IMR-90 (cell line): ENCODE results near the gene ACVRL1. TPM values are rescaled to one million over a fixed set of nuclear protein-coding genes. Genes with fewer than 3 reads are reported as not detected.

Source experiments
- ATAC-seq: fragments of 200-7000 bp; cut with Tn5 transposase; 2 replicates; pipeline ENCODE4 v1.9.1; 2020; ENCODE audit warnings: low read depth, mild to moderate bottlenecking, moderate library complexity
- BruUV-seq: library from RNA; stranded (reverse); fragments of 400-500 nt; replicated peaks from 2 replicates; lab custom pipeline; 2021; lab: Mats Ljungman, UMichigan
- CTCF ChIA-PET: fragments of 300-600 bp; formaldehyde crosslinking; extraction: SDS; loops from one replicate; lab custom pipeline; 2021; ENCODE audit warnings: antibody characterized with exemption; lab: Yijun Ruan, JAX
- POLR2A ChIA-PET: fragments of 300-600 bp; sonication (Branson Sonifier 250); formaldehyde crosslinking; loops from one replicate; lab custom pipeline; 2022; ENCODE audit warnings: antibody characterized with exemption; ENCODE audit not compliant: unreplicated experiment; lab: Charles Lee
- DNase-seq: peaks from one replicate; pipeline ENCODE4 v3.0.0; 2013
- H2AFZ ChIP-seq: replicated peaks from 2 replicates; pipeline ENCODE3; 2013; ENCODE audit warnings: low read length, mild to moderate bottlenecking; ENCODE audit not compliant: poor library complexity
- H2AK5ac ChIP-seq: 2 replicates; pipeline ENCODE4 v1.6.1; 2013; ENCODE audit warnings: low read depth, low read length, inconsistent platforms
- H2AK9ac ChIP-seq: replicated peaks from 2 replicates; pipeline ENCODE3; 2013; ENCODE audit warnings: mild to moderate bottlenecking, low read depth, low read length, moderate library complexity; ENCODE audit not compliant: poor library complexity
- H2BK120ac ChIP-seq: 2 replicates; pipeline ENCODE4 v1.6.1; 2013; ENCODE audit warnings: low read depth, low read length, inconsistent platforms
- H2BK15ac ChIP-seq: 3 replicates; pipeline ENCODE4 v1.6.1; 2013; ENCODE audit warnings: low read depth, low read length, inconsistent platforms
- H2BK20ac ChIP-seq: 2 replicates; pipeline ENCODE4 v1.6.1; 2013; ENCODE audit warnings: low read depth, mild to moderate bottlenecking, inconsistent platforms, low read length, moderate library complexity
- H2BK5ac ChIP-seq: 2 replicates; pipeline ENCODE4 v1.6.1; 2013; ENCODE audit warnings: mild to moderate bottlenecking, low read depth, low read length, inconsistent platforms; ENCODE audit not compliant: poor library complexity, severe bottlenecking
- H3K14ac ChIP-seq: replicated peaks from 2 replicates; pipeline ENCODE4 v1.6.1; 2013; ENCODE audit warnings: low read depth, low read length, inconsistent platforms
- H3K18ac ChIP-seq: 2 replicates; pipeline ENCODE4 v1.6.1; 2013; ENCODE audit warnings: low read depth, low read length, control low read depth
- H3K23ac ChIP-seq: 2 replicates; pipeline ENCODE4 v1.6.1; 2013; ENCODE audit warnings: low read depth, low read length, inconsistent platforms
- H3K27ac ChIP-seq: 2 replicates; pipeline ENCODE4 v1.5.1; 2013; ENCODE audit warnings: mild to moderate bottlenecking, control low read depth, low read length; ENCODE audit not compliant: insufficient read depth
- H3K27me3 ChIP-seq: 2 replicates; pipeline ENCODE4 v1.6.1; 2013; ENCODE audit warnings: low read length; ENCODE audit not compliant: control insufficient read depth, insufficient read depth
- H3K36me3 ChIP-seq: 2 replicates; pipeline ENCODE4 v1.6.1; 2013; ENCODE audit warnings: low read length, mixed read lengths; ENCODE audit not compliant: control insufficient read depth, insufficient read depth
- H3K4ac ChIP-seq: 2 replicates; pipeline ENCODE4 v1.6.1; 2013; ENCODE audit warnings: low read depth, low read length, inconsistent platforms
- H3K4me1 ChIP-seq: 2 replicates; pipeline ENCODE4 v1.6.1; 2013; ENCODE audit warnings: low read length, mixed read lengths; ENCODE audit not compliant: control insufficient read depth, insufficient read depth
- H3K4me2 ChIP-seq: 2 replicates; pipeline ENCODE4 v1.6.1; 2013; ENCODE audit warnings: low read depth, mild to moderate bottlenecking, control low read depth, low read length, moderate library complexity
- H3K4me3 ChIP-seq: 2 replicates; pipeline ENCODE4 v1.5.1; 2013; ENCODE audit warnings: low read depth, mild to moderate bottlenecking, control low read depth, low read length, moderate library complexity; ENCODE audit not compliant: insufficient read depth
- H3K56ac ChIP-seq: 2 replicates; pipeline ENCODE4 v1.6.1; 2013; ENCODE audit warnings: low read length, inconsistent platforms; ENCODE audit not compliant: insufficient read depth; ENCODE audit errors: extremely low read depth
- H3K79me1 ChIP-seq, 2 experiments: 2 replicates each; pipeline ENCODE4 v1.6.1; 2013; ENCODE audit warnings: low read length in 2 of 2, inconsistent platforms in 1 of 2, low read depth in 1 of 2
- H3K9ac ChIP-seq: 2 replicates; pipeline ENCODE4 v1.6.1; 2013; ENCODE audit warnings: low read depth, low read length, control low read depth
- H3K9me1 ChIP-seq: 2 replicates; pipeline ENCODE4 v1.6.1; 2013; ENCODE audit warnings: low read length, inconsistent platforms; ENCODE audit not compliant: insufficient read depth
- H3K9me3 ChIP-seq: 2 replicates; pipeline ENCODE4 v1.6.1; 2013; ENCODE audit warnings: low read length; ENCODE audit not compliant: control insufficient read depth, insufficient read depth
- H4K20me1 ChIP-seq: 2 replicates; pipeline ENCODE4 v1.6.1; 2013; ENCODE audit warnings: low read length, inconsistent platforms; ENCODE audit not compliant: insufficient read depth
- H4K5ac ChIP-seq: 2 replicates; pipeline ENCODE4 v1.6.1; 2013; ENCODE audit warnings: mild to moderate bottlenecking, low read depth, low read length, control low read depth
- H4K8ac ChIP-seq, 2 experiments: 2 replicates each; pipeline ENCODE4 v1.6.1; 2013; ENCODE audit warnings: low read depth in 2 of 2, low read length in 2 of 2, control low read depth in 1 of 2, inconsistent platforms in 1 of 2
- H4K91ac ChIP-seq: 2 replicates; pipeline ENCODE4 v1.6.1; 2013; ENCODE audit warnings: low read depth, low read length, inconsistent platforms; ENCODE audit not compliant: insufficient read depth
- ELK1 ChIP-seq: fragments of 150-350 bp; IDR thresholded peaks from 2 replicates; pipeline ENCODE4 v1.6.1; 2016; ENCODE audit warnings: low read depth, mild to moderate bottlenecking, low read length, moderate library complexity, borderline replicate concordance
- POLR2A ChIP-seq: IDR thresholded peaks from 2 replicates; pipeline ENCODE4 v1.6.1; 2012; ENCODE audit warnings: mild to moderate bottlenecking, low read depth, low read length
- WGBS, 2 experiments: methylation state at CpG; one replicate each; pipeline versions ENCODE4 v1.1.5 to v1.1.7; 2013; ENCODE audit warnings: missing lambda C conversion rate in 2 of 2; ENCODE audit not compliant: insufficient read length in 1 of 2; ENCODE audit errors: extremely low coverage in 2 of 2; 5-methylcytosine and 5-hydroxymethylcytosine counted together
- dilution Hi-C: fragments of 300-500 bp; cut with HindIII; formaldehyde crosslinking; loops from one replicate; pipeline ENCODE4 v1.14.3; 2018; ENCODE audit warnings: low sequenced_read_pairs; ENCODE audit not compliant: unreplicated experiment
- in situ Hi-C: fragments of 300-500 bp; cut with MboI; formaldehyde crosslinking; loops from 3 replicates; pipeline ENCODE4 v1.14.3; 2019; ENCODE audit warnings: low sequenced_read_pairs, inconsistent platforms, mixed read lengths
- intact Hi-C: fragments of 100-400 bp; cut with micrococcal nuclease; formaldehyde crosslinking; loops from 2 replicates; pipeline ENCODE4 v1.10.0; 2022
- polyA plus RNA-seq, 3 experiments: library from polyadenylated mRNA; depleted of rRNA; stranded (reverse); fragments of >200 nt; gene quantifications; 2 replicates each; pipeline ENCODE4 v1.2.3, GENCODE V29; 2012; ENCODE audit warnings: low replicate concordance in 1 of 3
- total RNA-seq: library from RNA; depleted of rRNA; stranded (reverse); fragments of >200 nt; gene quantifications from 2 replicates; pipeline ENCODE4 v1.2.3, GENCODE V29; 2012

Gene ACVRL1
- total and polyA plus RNA-seq, 2 of the 4 experiments (the other 2 are of a cell fraction): 6.4 to 7.5 TPM

- TF ChIP-seq POLR2A (no peak), ELK1 (no peak)
- peaks cover 23% of the 10 kb centered on the region for H3K27me3 ChIP-seq
- H3K9me3 ChIP-seq: peaks cover 10% of the 10 kb centered on the region
- WGBS, 2 experiments: 84% methylated on average over 6 of the region's 8 CpGs; no CpG with 5 or more reads in 1 of the 2 experiments
- DNase-seq (no peak), ATAC-seq (no peak)
- no peak overlapping the region for H2BK5ac ChIP-seq
- H2AFZ ChIP-seq: no peak overlapping the region
- no peak overlapping the region for H4K91ac ChIP-seq
- no peak overlapping the region for H2BK20ac ChIP-seq
- no peak overlapping the region for H3K23ac ChIP-seq
- in situ Hi-C loops (no loop called here), dilution Hi-C loops (no loop called here), intact Hi-C loops (no loop called here)
- H3K27ac ChIP-seq: no peak overlapping the region
- H3K4ac ChIP-seq: no peak overlapping the region
- H3K4me2 ChIP-seq: no peak overlapping the region
- H2AK5ac ChIP-seq: no peak overlapping the region
- no peak overlapping the region for H2BK120ac ChIP-seq
- no peak overlapping the region for H4K5ac ChIP-seq
- no peaks in the 10 kb centered on the region for H3K36me3 ChIP-seq
- no peak overlapping the region for H3K18ac ChIP-seq
- BruUV-seq: no TSS peak
- no peak overlapping the region for H2BK15ac ChIP-seq
- H4K20me1 ChIP-seq: no peaks in the 10 kb centered on the region
- no peak overlapping the region for H3K4me3 ChIP-seq
- H3K9me1 ChIP-seq: no peaks in the 10 kb centered on the region
- H2AK9ac ChIP-seq: no peak overlapping the region
- H3K14ac ChIP-seq: no peak overlapping the region
- H4K8ac ChIP-seq: no peak overlapping the region
- H3K56ac ChIP-seq: no peak overlapping the region
- CTCF ChIA-PET: no interaction called here
- peaks cover 6 to 7% of the 10 kb centered on the region in 2 experiments; a peak in 3 of 4 replicates for H3K79me1 ChIP-seq
- H3K9ac ChIP-seq: no peak overlapping the region
- no peaks in the 10 kb centered on the region for H3K4me1 ChIP-seq
- POLR2A ChIA-PET: no interaction called here
These were observed 40.1 kb downstream of the ACVRL1 start for GRCh38 chr12:51947246-51947996.
